GM12801 (cell line): ENCODE results near the gene KCNK5.

Experiments
- CTCF ChIP-seq: IDR thresholded peaks from one replicate; pipeline ENCODE4 v1.5.1; 2011; ENCODE audit warnings: control low read depth; ENCODE audit not compliant: insufficient read length; ENCODE audit errors: extremely low read depth

Gene KCNK5

GRCh38 chr6:39188571-39188970 lies 40.7 kb downstream of the KCNK5 start:
- no peak for TF ChIP-seq CTCF

- TF ChIP-seq CTCF = no peak
Measured at GRCh38 chr6:39188098-39188450, 41.2 kb downstream of the KCNK5 start.

- TF ChIP-seq CTCF = no peak
Measured at GRCh38 chr6:39184906-39185580, 44.2 kb downstream of the KCNK5 start.

GRCh38 chr6:39182604-39183003 lies 46.7 kb downstream of the KCNK5 start:
- TF ChIP-seq CTCF = no peak

GRCh38 chr6:39181826-39182225 lies 47.4 kb downstream of the KCNK5 start:
- no peak for TF ChIP-seq CTCF

GRCh38 chr6:39181333-39181732 lies 47.9 kb downstream of the KCNK5 start:
- TF ChIP-seq CTCF = no peak

- no peak for TF ChIP-seq CTCF
Measured at GRCh38 chr6:39178804-39179203, 50.5 kb downstream of the KCNK5 start.
